SK-N-SH (cell line): Measurements from ENCODE around the gene GPAT3. TPM values are rescaled to one million over a fixed set of nuclear protein-coding genes. Genes with fewer than 3 reads are reported as not detected.

ENCODE experiments used
- CTCF ChIA-PET: fragments of 300-600, 350-600 bp; formaldehyde crosslinking; extraction: SDS; loops from one replicate; lab custom pipeline; 2021; lab: Yijun Ruan, JAX
- POLR2A ChIA-PET: fragments of 350-600 bp; sonication (Branson Sonifier 250); formaldehyde crosslinking; extraction: SDS; loops from one replicate; lab custom pipeline; 2020; ENCODE audit warnings: antibody characterized with exemption, inconsistent platforms; lab: Yijun Ruan, JAX
- DNase-seq: peaks from one replicate; pipeline ENCODE4 v3.0.0; 2012
- H2AFZ ChIP-seq: fragments of 200-600 bp; sonication (generic); 2 replicates; pipeline ENCODE4 v1.8.1; 2016; ENCODE audit warnings: antibody characterized with exemption, mild to moderate bottlenecking, low read depth
- H3F3A ChIP-seq: fragments of 200-600 bp; sonication (generic); replicated peaks from 2 replicates; pipeline ENCODE3; 2016; ENCODE audit warnings: antibody characterized with exemption, mild to moderate bottlenecking; ENCODE audit not compliant: insufficient read depth
- H3K27ac ChIP-seq, 2 experiments: fragments of 200-500 bp in 1 of 2; fragments of 200-600 bp in 1 of 2; sonication (Bioruptor generic) in 1 of 2; sonication (generic), shearing (Covaris generic) in 1 of 2; 2 replicates each; pipeline versions ENCODE4 v1.5.1 to v1.6.1; 2014 to 2016; ENCODE audit warnings: low read depth in 2 of 2, inconsistent platforms in 1 of 2, low read length in 1 of 2, mild to moderate bottlenecking in 1 of 2, mixed read lengths in 1 of 2
- H3K27me3 ChIP-seq: fragments of 200-600 bp; sonication (generic), shearing (Covaris generic); 2 replicates; pipeline ENCODE4 v1.6.1; 2016; ENCODE audit warnings: mixed run types; ENCODE audit not compliant: insufficient read depth
- H3K36me3 ChIP-seq, 2 experiments: fragments of 200-500 bp in 1 of 2; fragments of 200-600 bp in 1 of 2; sonication (Bioruptor generic) in 1 of 2; sonication (generic) in 1 of 2; replicated peaks in 1 of 2; 2 replicates each; pipeline versions ENCODE3 to v1.5.1; 2014 to 2016; ENCODE audit warnings: low read length in 1 of 2, mild to moderate bottlenecking in 1 of 2; ENCODE audit not compliant: insufficient read depth in 2 of 2, control insufficient read depth in 1 of 2
- H3K4me1 ChIP-seq, 2 experiments: fragments of 200-500 bp in 1 of 2; fragments of 200-600 bp in 1 of 2; sonication (Bioruptor generic) in 1 of 2; sonication (generic), shearing (Covaris generic) in 1 of 2; 2 replicates each; pipeline versions ENCODE4 v1.5.1 to v1.6.1; 2014 to 2016; ENCODE audit warnings: low read depth in 1 of 2, low read length in 1 of 2, mixed run types in 1 of 2; ENCODE audit not compliant: insufficient read depth in 2 of 2, control insufficient read depth in 1 of 2
- H3K4me2 ChIP-seq: fragments of 200-600 bp; sonication (generic), shearing (Covaris generic); 2 replicates; pipeline ENCODE4 v1.6.1; 2017; ENCODE audit warnings: mixed run types
- H3K4me3 ChIP-seq, 2 experiments: fragments of 200-500 bp in 1 of 2; fragments of 200-600 bp in 1 of 2; sonication (Bioruptor generic) in 1 of 2; sonication (generic), shearing (Covaris generic) in 1 of 2; 2 replicates each; pipeline versions ENCODE4 v1.5.1 to v1.8.1; 2014 to 2016; ENCODE audit warnings: low read depth in 2 of 2, inconsistent platforms in 1 of 2, low read length in 1 of 2, mild to moderate bottlenecking in 1 of 2, mixed read lengths in 1 of 2, moderate library complexity in 1 of 2
- H3K79me2 ChIP-seq: fragments of 200-600 bp; sonication (generic); 2 replicates; pipeline ENCODE4 v1.8.1; 2017; ENCODE audit warnings: mild to moderate bottlenecking; ENCODE audit not compliant: insufficient read depth
- H3K9ac ChIP-seq: fragments of 200-600 bp; sonication (generic); 2 replicates; pipeline ENCODE4 v1.6.1; 2017; ENCODE audit warnings: mixed run types
- H3K9me2 ChIP-seq: fragments of 200-600 bp; sonication (generic); 2 replicates; pipeline ENCODE4 v1.6.1; 2017; ENCODE audit warnings: mixed run types
- H3K9me3 ChIP-seq: fragments of 200-600 bp; sonication (generic); 2 replicates; pipeline ENCODE4 v1.6.1; 2017; ENCODE audit warnings: mixed run types, mild to moderate bottlenecking, moderate library complexity
- H4K20me1 ChIP-seq: fragments of 200-600 bp; sonication (generic); 2 replicates; pipeline ENCODE4 v1.6.1; 2017; ENCODE audit warnings: mild to moderate bottlenecking, mixed run types; ENCODE audit not compliant: insufficient read depth
- CHD2 ChIP-seq: fragments of 150-350 bp; IDR thresholded peaks from 2 replicates; pipeline ENCODE4 v1.6.1; 2018; ENCODE audit warnings: low read length; ENCODE audit not compliant: partially characterized antibody
- CTCF ChIP-seq: fragments of 200-600 bp; sonication (generic); IDR thresholded peaks from 2 replicates; pipeline ENCODE4 v1.6.1; 2017; ENCODE audit warnings: antibody characterized with exemption, mild to moderate bottlenecking, moderate library complexity
- ELF1 ChIP-seq: IDR thresholded peaks from 2 replicates; pipeline ENCODE4 v1.4.0; 2012
- EP300 ChIP-seq, 2 experiments: IDR thresholded peaks; 2 replicates each; pipeline versions ENCODE4 v1.4.0 to v1.6.1; 2012; ENCODE audit warnings: borderline replicate concordance in 1 of 2, low read depth in 1 of 2, low read length in 1 of 2
- EZH2phosphoT487 ChIP-seq: fragments of 200-600 bp; sonication (generic); IDR thresholded peaks from 2 replicates; pipeline ENCODE4 v1.6.1; 2017; ENCODE audit warnings: low read depth, mixed run types, mild to moderate bottlenecking, antibody characterized with exemption, moderate library complexity, borderline replicate concordance
- FOXM1 ChIP-seq: IDR thresholded peaks from 2 replicates; pipeline ENCODE4 v1.4.0; 2012; ENCODE audit warnings: low read depth, mild to moderate bottlenecking
- MAX ChIP-seq: IDR thresholded peaks from 2 replicates; pipeline ENCODE4 v1.4.0; 2012; ENCODE audit warnings: low read depth
- NRF1 ChIP-seq: IDR thresholded peaks from 2 replicates; pipeline ENCODE4 v1.6.1; 2012; ENCODE audit warnings: low read depth, mild to moderate bottlenecking, low read length
- PBX3 ChIP-seq: IDR thresholded peaks from 2 replicates; pipeline ENCODE4; 2012
- REST ChIP-seq: IDR thresholded peaks from 2 replicates; pipeline ENCODE4 v1.6.1; 2012; ENCODE audit warnings: mild to moderate bottlenecking, low read depth, low read length, moderate library complexity
- SIN3A ChIP-seq: IDR thresholded peaks from 2 replicates; pipeline ENCODE4 v1.6.1; 2012; ENCODE audit warnings: low read depth, mild to moderate bottlenecking, low read length, moderate library complexity, borderline replicate concordance
- TAF1 ChIP-seq: IDR thresholded peaks from 2 replicates; pipeline ENCODE4 v1.6.1; 2012; ENCODE audit warnings: low read depth, mild to moderate bottlenecking, low read length, moderate library complexity, borderline replicate concordance
- TEAD4 ChIP-seq: IDR thresholded peaks from 2 replicates; pipeline ENCODE4 v1.4.0; 2012; ENCODE audit warnings: mild to moderate bottlenecking, borderline replicate concordance; ENCODE audit not compliant: insufficient read depth
- whole genome bisulfite sequencing: methylation state at CpG from one replicate; pipeline ENCODE4 v1.1.6; 2017; ENCODE audit warnings: low lambda C conversion rate; 5-methylcytosine and 5-hydroxymethylcytosine counted together
- polyA plus RNA-seq, 3 experiments: library from polyadenylated mRNA; depleted of rRNA; stranded (reverse); fragments of >200 nt; gene quantifications; 2 replicates each; pipeline ENCODE4 v1.2.3, GENCODE V29; 2012

The GPAT3 gene
- polyA plus RNA-seq, 1 of the 3 experiments (the other 2 are of a cell fraction): 0.02 TPM

- H3K79me2 ChIP-seq: no peaks in the 10 kb centered on the region
- ChIA-PET CTCF (no interaction called here), POLR2A (no interaction called here)
- no peaks in the 10 kb centered on the region for H3K4me1 ChIP-seq
- no peak overlapping the region for H3K27ac ChIP-seq
- WGBS: 23% methylated on average over 4 of the region's 4 CpGs
- H3K9me2 ChIP-seq: no peaks in the 10 kb centered on the region
- H3K36me3 ChIP-seq: no peaks in the 10 kb centered on the region
- no peak overlapping the region for H3K4me2 ChIP-seq
- DNase-seq: no peak
- H3K27me3 ChIP-seq: no peaks in the 10 kb centered on the region
- H4K20me1 ChIP-seq: no peaks in the 10 kb centered on the region
- no peaks in the 10 kb centered on the region for H3K9me3 ChIP-seq
- TF ChIP-seq CHD2 (no peak), TEAD4 (no peak), CTCF (no peak), MAX (no peak), FOXM1 (no peak), EZH2phosphoT487 (no peak), SIN3A (no peak), NRF1 (no peak), ELF1 (no peak), TAF1 (no peak), EP300 (IDR thresholded peaks at IDR 0.05; ENCODE audit: borderline replicate concordance in 1 of 2, low read depth in 1 of 2, low read length in 1 of 2) (no peak), REST (no peak), PBX3 (no peak)
- TF ChIP-seq, all 33 proteins: peak for 0
- no peaks in the 10 kb centered on the region for H3F3A ChIP-seq
- no peak overlapping the region for H3K4me3 ChIP-seq
- H3K9ac ChIP-seq: no peak overlapping the region
- H2AFZ ChIP-seq: no peak overlapping the region
Observed at GRCh38 chr4:83591056-83591455, 55.1 kb downstream of the GPAT3 start.
